CD4-positive, alpha-beta T cell treated with Interleukin-17A for 4 hours (primary cell): Measurements from ENCODE around the gene GAS6.
"Not testable (repeated sequence)": the region's sequence is repeated elsewhere in the genome, so short reads cannot be mapped to it uniquely, and the experiment has no call there.

Experiments
- DNase-seq: peaks from one replicate; pipeline ENCODE4 v3.0.0-alpha.2; 2020; ENCODE audit warnings: mixed read lengths

Gene GAS6

GRCh38 chr13:113804703-113805430, 59.0 kb downstream of the GAS6 start:
- no peak for DNase-seq

- DNase-seq = no peak
Observed at GRCh38 chr13:113804017-113804702, 59.7 kb downstream of the GAS6 start.

- no peak for DNase-seq
Observed at GRCh38 chr13:113803409-113804016, 60.4 kb downstream of the GAS6 start.

GRCh38 chr13:113802761-113803160, 61.1 kb downstream of the GAS6 start:
- DNase-seq = no peak

- DNase-seq = no peak
Observed at GRCh38 chr13:113802090-113802531, 61.8 kb downstream of the GAS6 start.

GRCh38 chr13:113801289-113801961, 62.5 kb downstream of the GAS6 start:
- DNase-seq = no peak

GRCh38 chr13:113800576-113800926, 63.3 kb downstream of the GAS6 start:
- no peak for DNase-seq

GRCh38 chr13:113798200-113798811, 65.6 kb downstream of the GAS6 start:
- no peak for DNase-seq

- DNase-seq = no peak
Observed at GRCh38 chr13:113796964-113797676, 66.8 kb downstream of the GAS6 start.

GRCh38 chr13:113796211-113796963, 67.5 kb downstream of the GAS6 start:
- DNase-seq = no peak

- not testable (repeated sequence) for DNase-seq
Observed at GRCh38 chr13:113795362-113795761, 68.5 kb downstream of the GAS6 start.

GRCh38 chr13:113794764-113795173, 69.1 kb downstream of the GAS6 start:
- DNase-seq = no peak

GRCh38 chr13:113794086-113794485, 69.8 kb downstream of the GAS6 start:
- no peak for DNase-seq

GRCh38 chr13:113793718-113794085, 70.2 kb downstream of the GAS6 start:
- DNase-seq = no peak

- no peak for DNase-seq
Observed at GRCh38 chr13:113792886-113793717, 70.8 kb downstream of the GAS6 start.

- no peak for DNase-seq
Observed at GRCh38 chr13:113792236-113792770, 71.6 kb downstream of the GAS6 start.

- DNase-seq = no peak
Observed at GRCh38 chr13:113791761-113792160, 72.1 kb downstream of the GAS6 start.

GRCh38 chr13:113791226-113791625, 72.7 kb downstream of the GAS6 start:
- DNase-seq = no peak

- DNase-seq = not testable (repeated sequence)
Observed at GRCh38 chr13:113789931-113790330, 73.9 kb downstream of the GAS6 start.

- no peak for DNase-seq
Observed at GRCh38 chr13:113789167-113789566, 74.7 kb downstream of the GAS6 start.
